T follicular helper cell (primary cell): ENCODE results near the gene FCGR3B.
"Not testable (repeated sequence)": the region's sequence is repeated elsewhere in the genome, so short reads cannot be mapped to it uniquely, and the experiment has no call there.

ENCODE experiments used
- DNase-seq: peaks from one replicate; pipeline ENCODE4 v3.0.0-alpha.2; 2020; ENCODE audit warnings: low read depth
- total RNA-seq, 2 experiments: gene quantifications; one replicate each; lab custom pipeline; 2026; lab: John Stamatoyannopoulos, UW

Gene FCGR3B
- total RNA-seq = 0 reads per million in 2 experiments

GRCh38 chr1:161631076-161631475 is at the start of gene FCGR3B:
FCGR3B (minus strand) TSS chr1:161631176; CDS start chr1:161631094, 82 bp downstream.
- DNase-seq = no peak

DNA sequence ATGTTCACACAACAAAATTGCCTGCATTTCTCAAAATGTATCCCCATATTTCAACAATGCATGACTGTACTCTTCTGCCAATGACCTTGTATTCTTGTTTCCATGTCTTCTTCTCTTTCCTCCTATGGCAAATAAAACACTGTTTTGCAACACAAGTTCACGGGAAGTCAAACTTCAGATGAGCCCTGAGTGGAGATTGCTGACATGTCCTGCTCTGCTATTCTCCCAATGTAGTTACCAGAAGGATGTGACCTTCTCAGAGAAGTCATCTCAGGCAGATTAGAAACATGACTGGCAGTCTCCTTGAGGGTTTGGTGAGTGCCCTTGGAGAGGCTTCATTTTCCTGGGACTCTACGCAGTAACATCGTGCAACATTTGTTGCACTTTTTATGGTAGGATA is 47.5 kb upstream of the FCGR3B start:
- no peak for DNase-seq

GRCh38 chr1:161676958-161677689 is 46.1 kb upstream of the FCGR3B start:
- DNase-seq = no peak

DNA sequence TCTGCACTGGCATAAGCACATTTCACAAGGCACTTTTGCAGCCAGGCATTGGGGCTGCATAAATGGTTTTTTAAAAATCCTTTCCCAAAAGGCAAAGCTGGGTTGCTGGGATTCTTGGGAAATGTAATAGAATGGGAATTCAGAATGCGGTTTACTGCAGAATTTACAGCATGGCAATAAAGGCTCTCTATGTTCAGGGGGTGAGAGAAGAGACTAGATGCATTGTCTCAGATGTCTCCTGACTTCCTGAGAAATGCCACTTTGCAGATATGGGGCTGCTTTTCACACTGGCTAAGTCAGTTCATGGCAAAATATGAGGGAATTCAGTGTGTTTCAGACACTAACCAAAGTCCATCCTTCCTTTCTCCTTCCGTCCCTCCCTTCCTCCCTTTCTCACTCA is 45.5 kb upstream of the FCGR3B start:
- no peak for DNase-seq

DNA sequence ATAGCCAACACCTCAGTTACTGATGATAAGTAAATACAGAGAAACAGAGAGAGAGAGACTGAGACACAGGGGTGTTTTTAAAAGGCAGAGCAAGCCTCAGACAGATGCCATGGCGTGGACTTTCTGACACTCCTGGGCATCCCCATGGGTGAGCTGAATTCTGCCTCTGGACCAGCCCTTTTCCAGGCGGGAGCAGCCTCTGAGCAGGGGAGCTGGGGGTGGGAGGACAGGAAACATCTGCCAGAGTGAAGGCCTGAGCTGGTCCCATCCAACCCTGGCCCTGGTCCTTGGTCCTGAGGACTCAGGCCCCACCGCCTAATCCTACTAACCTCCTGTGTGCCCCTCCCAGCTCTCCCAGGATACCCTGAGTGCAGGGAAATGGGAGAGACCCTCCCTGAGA is 43.9 kb upstream of the FCGR3B start:
- not testable (repeated sequence) for DNase-seq

- not testable (repeated sequence) for DNase-seq
Observed at GRCh38 chr1:161674447-161674846, 43.5 kb upstream of the FCGR3B start.

GRCh38 chr1:161673437-161673836 is 42.5 kb upstream of the FCGR3B start:
- DNase-seq = not testable (repeated sequence)

- DNase-seq = not testable (repeated sequence)
Observed at GRCh38 chr1:161671045-161672020, 40.4 kb upstream of the FCGR3B start.

DNA sequence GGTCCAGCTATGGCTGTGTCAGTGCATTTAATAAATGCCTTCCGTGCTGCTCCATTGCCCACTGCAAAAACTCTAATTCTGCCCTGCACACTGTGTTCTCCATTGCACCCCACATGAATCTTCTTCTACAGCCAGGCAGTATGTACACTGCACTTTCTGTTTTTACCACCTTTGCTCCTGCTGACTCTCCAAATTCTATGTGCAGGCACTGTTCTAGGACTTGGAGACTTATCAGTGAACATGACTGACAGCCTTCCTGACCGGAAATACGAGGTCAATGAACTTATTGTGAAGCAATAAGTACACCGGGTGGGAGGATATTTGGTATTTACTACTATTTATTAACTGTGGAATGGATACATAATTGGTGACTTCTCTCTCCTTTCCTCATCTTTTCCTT is 33.7 kb upstream of the FCGR3B start:
- DNase-seq = not testable (repeated sequence)

DNA sequence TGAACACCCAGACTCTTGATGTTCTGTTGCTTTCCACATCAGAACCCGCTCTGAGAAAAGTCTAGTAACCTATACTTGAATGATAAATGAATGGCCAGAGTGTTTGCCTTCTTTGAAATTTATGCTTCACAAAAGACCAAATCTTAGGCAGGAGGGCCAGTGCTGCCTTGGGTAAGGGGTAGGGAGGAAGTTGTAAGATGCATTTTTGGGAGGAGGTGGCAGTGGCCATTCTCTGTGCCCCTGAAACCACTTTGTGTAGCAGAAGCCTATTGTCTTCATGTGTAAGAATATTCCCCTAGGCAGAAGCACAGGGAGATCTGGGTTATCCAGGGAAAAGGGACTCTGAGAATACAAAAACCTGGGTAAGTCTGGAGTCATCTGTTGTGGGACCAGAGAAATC is 32.6 kb upstream of the FCGR3B start:
- DNase-seq = not testable (repeated sequence)

GRCh38 chr1:161662684-161663339 is 31.8 kb upstream of the FCGR3B start, which contains the start of gene FCGR2B:
FCGR2B (plus strand) TSS chr1:161663143; CDS start chr1:161663242, 99 bp downstream.
- not testable (repeated sequence) for DNase-seq

GRCh38 chr1:161661660-161662311 is 30.8 kb upstream of the FCGR3B start:
- not testable (repeated sequence) for DNase-seq

GRCh38 chr1:161658524-161658923 is 27.5 kb upstream of the FCGR3B start:
- DNase-seq = not testable (repeated sequence)

DNA sequence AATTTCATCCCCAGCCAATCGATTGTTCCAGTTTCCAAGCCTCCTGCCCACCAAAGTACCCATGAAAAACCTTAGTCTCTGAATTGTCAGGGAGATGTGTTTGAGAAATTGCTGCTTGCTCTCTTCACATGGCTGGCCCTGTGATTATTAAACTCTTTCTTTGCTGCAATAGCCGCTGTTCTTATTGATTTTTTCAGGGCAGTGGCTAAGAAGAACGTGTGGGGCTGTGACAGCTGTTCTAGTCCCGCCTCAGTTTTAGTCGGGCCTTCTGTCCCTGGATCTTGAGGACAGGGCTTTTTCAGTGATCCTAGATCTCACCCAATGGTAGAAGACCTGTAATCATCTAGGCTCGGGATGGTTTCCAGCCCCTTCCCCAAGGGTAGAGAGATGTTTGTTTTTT is 23.0 kb upstream of the FCGR3B start:
- DNase-seq = not testable (repeated sequence)

GRCh38 chr1:161653541-161653940 is 22.6 kb upstream of the FCGR3B start:
- not testable (repeated sequence) for DNase-seq

DNA sequence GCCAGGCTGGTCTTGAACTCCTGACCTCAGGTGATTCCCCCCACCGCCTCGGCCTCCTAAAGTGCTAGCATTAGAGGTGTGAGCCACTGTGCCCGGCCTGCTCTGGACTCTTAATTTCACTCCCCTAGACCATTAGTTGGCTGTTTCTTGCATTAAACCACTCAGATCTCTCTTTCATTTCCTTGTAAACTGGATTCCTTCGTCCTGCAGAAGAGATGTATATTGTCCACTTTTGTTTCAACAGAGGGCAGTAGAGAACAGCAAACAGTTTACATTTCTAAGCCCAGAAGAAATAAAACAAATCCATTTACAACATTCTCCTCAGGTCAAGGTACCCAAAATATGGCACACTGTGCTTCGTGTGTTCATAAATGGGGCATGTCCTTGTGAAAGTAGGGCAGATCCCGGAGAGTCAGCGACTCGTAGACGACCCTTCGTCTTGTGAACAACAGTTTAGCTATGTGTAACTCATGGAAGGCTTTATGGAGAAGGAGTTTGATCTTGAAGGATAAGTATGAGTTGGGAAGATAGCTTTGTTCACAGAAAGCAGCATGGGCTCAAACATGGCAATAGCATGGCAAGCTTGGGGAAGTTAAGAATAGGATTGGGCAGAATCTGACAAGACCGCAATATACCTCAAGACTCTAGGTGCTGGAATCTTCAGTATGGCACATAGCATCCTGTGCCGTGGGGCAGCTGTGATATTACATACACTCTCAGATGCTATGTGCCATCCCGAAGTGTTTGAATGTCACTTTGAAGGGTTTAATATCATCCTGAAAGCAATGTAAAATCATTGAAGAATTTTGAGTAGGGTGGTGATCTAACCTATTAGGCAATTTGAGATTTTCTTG is 16.8 kb upstream of the FCGR3B start:
- DNase-seq = not testable (repeated sequence)

DNA sequence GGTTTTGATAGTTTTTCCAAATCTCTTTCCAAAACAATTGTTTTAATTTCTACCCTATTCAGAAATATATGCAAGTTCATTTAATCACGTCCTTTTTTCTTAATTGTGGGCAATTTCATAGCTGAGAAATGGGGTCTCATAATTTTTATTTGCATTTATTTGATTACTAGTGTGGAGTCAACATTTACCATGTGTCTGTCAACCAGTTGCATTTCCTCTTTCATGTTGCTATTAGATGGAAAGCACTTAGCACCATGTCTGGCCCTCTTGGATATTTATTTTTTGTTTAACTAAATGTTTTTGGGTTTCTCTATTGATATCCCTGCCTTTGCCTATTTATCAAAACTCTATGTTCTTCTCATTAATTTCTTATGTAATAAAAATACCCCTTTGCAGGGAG is 13.9 kb upstream of the FCGR3B start:
- DNase-seq = not testable (repeated sequence)

DNA sequence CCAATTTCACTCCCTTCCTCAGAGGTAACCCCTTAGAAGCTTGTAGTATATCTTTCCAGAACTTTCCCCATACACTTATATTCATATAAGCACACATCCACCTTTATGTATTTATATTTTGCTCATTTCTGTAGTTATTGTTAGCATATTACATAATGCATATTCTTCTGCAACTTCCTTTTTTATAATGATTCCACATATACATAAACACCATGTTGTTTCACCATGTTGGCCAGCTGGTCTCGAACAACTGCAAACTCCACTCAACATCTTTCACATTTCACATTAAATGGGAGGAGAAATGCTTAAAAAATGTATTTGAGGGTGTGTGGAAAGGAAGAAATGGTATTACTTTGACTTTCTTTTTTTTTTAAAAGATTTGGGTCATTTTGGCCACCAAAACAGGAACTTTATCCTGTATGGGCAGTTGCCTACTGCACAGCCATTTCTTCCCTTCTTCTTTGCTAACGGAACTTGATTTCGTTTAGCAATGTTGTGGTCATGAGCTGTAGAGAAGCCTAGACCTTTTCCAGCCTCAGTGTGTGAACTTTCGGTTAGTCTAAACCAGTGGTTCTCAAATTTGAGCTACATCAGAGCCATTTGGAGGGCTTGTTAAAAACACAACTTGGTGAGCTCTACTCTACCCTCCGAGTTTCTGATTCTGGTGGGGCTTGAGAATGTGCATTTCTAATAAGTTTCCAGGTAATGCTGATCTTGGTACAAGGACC is 12.7 kb upstream of the FCGR3B start:
- not testable (repeated sequence) for DNase-seq

- DNase-seq = not testable (repeated sequence)
Observed at GRCh38 chr1:161642697-161643096, 11.7 kb upstream of the FCGR3B start.

DNA sequence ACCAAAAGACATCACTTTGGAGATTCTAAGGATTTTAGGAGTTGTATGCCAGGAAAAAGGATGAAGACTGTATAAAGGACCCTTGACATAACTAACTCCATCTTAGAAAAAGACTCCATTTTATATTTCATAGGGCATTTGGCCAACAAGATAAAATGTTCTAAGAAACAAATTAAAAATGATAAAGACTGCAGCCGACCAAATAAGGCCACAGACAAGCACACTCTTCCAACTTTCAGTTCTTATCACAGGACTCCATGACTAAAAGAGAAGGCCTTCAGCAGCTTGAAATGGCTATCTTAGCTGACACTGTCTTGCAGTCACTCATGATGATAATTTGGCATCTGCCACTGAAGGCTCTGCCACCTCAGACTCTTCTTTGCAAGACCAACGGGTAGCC is 8.2 kb upstream of the FCGR3B start:
- DNase-seq = not testable (repeated sequence)
